Measurements from ENCODE around the gene OGA. TPM values are rescaled to one million over a fixed set of nuclear protein-coding genes. Genes with fewer than 3 reads are reported as not detected.

OGA gene
- total and polyA plus RNA-seq, 9 of the 15 experiments (the other 6 are each of a cell fraction or from before 2014, with no cell fraction given) = 13.5 to 73.5 (median 59.5) TPM

- TF ChIP-seq DEAF1 (CRISPR knock-in tag; IDR thresholded peaks at IDR 0.05) (peak; percentile 80), ZNF253 (CRISPR knock-in tag; conservative IDR thresholded peaks at IDR 0.05) (no peak), MTA1 (IDR thresholded peaks at IDR 0.05; ENCODE audit: borderline replicate concordance) (no peak), THAP12 (CRISPR knock-in tag; IDR thresholded peaks at IDR 0.05) (no peak), CBX8 (IDR thresholded peaks at IDR 0.05; ENCODE audit: borderline replicate concordance, extremely low read depth, low read depth, low read length, poor library complexity, severe bottlenecking) (no peak), FOXM1 (IDR thresholded peaks at IDR 0.05; ENCODE audit: low read depth) (no peak), FOXM1 (CRISPR knock-in tag; IDR thresholded peaks at IDR 0.05; ENCODE audit: low read depth) (no peak), CHAMP1 (IDR thresholded peaks at IDR 0.05) (no peak), MLLT1 (IDR thresholded peaks at IDR 0.05) (no peak)
- TF ChIP-seq, protein P1, sequence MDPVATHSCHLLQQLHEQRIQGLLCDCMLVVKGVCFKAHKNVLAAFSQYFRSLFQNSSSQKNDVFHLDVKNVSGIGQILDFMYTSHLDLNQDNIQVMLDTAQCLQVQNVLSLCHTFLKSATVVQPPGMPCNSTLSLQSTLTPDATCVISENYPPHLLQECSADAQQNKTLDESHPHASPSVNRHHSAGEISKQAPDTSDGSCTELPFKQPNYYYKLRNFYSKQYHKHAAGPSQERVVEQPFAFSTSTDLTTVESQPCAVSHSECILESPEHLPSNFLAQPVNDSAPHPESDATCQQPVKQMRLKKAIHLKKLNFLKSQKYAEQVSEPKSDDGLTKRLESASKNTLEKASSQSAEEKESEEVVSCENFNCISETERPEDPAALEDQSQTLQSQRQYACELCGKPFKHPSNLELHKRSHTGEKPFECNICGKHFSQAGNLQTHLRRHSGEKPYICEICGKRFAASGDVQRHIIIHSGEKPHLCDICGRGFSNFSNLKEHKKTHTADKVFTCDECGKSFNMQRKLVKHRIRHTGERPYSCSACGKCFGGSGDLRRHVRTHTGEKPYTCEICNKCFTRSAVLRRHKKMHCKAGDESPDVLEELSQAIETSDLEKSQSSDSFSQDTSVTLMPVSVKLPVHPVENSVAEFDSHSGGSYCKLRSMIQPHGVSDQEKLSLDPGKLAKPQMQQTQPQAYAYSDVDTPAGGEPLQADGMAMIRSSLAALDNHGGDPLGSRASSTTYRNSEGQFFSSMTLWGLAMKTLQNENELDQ (CRISPR knock-in tag; IDR thresholded peaks at IDR 0.05; ENCODE audit: borderline replicate concordance) = no peak
Measured at GRCh38 chr10:101840741-101841453, 22.7 kb upstream of the OGA start (continued).

Data from K562 (cell line).